Astrocyte (in vitro differentiated cells and primary cell): ENCODE data around the gene STK35.

ENCODE experiments used
- EZH2 ChIP-seq: IDR thresholded peaks from 2 replicates; pipeline ENCODE4 v1.6.1; 2012; ENCODE audit warnings: mild to moderate bottlenecking, low read length, inconsistent platforms; ENCODE audit not compliant: insufficient read depth
- TF ChIP-seq, protein P1 (sequence below): IDR thresholded peaks from 2 replicates; pipeline ENCODE4 v1.5.1; 2011; ENCODE audit warnings: low read depth, mild to moderate bottlenecking, inconsistent platforms, low read length, moderate library complexity; ENCODE audit not compliant: insufficient read depth

DNA sequence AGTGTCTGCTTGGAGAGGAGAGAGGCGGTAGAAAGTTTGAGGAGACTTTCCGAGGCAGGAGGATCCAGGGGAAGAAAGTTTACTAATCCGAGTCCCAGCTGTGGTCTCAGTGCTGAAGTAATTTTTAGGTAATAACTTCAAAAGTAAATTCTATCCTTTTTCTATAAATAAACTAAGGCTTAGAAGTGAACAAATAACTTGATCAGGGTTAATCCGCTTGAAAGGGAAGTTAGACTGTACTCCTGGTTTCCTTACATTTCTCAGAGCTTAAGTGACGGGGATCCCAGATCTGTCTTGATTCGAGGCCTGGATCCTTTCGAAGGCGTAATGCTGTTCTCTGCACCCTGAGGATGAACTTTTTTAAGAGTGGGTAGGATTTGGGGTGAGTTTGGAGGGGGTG lies 2.6 kb downstream of the STK35 start:
- TF ChIP-seq, protein P1, sequence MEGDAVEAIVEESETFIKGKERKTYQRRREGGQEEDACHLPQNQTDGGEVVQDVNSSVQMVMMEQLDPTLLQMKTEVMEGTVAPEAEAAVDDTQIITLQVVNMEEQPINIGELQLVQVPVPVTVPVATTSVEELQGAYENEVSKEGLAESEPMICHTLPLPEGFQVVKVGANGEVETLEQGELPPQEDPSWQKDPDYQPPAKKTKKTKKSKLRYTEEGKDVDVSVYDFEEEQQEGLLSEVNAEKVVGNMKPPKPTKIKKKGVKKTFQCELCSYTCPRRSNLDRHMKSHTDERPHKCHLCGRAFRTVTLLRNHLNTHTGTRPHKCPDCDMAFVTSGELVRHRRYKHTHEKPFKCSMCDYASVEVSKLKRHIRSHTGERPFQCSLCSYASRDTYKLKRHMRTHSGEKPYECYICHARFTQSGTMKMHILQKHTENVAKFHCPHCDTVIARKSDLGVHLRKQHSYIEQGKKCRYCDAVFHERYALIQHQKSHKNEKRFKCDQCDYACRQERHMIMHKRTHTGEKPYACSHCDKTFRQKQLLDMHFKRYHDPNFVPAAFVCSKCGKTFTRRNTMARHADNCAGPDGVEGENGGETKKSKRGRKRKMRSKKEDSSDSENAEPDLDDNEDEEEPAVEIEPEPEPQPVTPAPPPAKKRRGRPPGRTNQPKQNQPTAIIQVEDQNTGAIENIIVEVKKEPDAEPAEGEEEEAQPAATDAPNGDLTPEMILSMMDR, result no peak
- no peak for TF ChIP-seq EZH2
